GM21737 (cell line): ENCODE results near the gene DOCK7.
"Not testable (repeated sequence)": the region's sequence is repeated elsewhere in the genome, so short reads cannot be mapped to it uniquely, and the experiment has no call there.

ENCODE experiments used
- ATAC-seq: cut with Tn5 transposase; IDR thresholded peaks from one replicate; pipeline ENCODE4 v1.9.1; 2021; ENCODE audit warnings: mild to moderate bottlenecking, moderate library complexity; ENCODE audit not compliant: unreplicated experiment

DOCK7 gene, protein sequence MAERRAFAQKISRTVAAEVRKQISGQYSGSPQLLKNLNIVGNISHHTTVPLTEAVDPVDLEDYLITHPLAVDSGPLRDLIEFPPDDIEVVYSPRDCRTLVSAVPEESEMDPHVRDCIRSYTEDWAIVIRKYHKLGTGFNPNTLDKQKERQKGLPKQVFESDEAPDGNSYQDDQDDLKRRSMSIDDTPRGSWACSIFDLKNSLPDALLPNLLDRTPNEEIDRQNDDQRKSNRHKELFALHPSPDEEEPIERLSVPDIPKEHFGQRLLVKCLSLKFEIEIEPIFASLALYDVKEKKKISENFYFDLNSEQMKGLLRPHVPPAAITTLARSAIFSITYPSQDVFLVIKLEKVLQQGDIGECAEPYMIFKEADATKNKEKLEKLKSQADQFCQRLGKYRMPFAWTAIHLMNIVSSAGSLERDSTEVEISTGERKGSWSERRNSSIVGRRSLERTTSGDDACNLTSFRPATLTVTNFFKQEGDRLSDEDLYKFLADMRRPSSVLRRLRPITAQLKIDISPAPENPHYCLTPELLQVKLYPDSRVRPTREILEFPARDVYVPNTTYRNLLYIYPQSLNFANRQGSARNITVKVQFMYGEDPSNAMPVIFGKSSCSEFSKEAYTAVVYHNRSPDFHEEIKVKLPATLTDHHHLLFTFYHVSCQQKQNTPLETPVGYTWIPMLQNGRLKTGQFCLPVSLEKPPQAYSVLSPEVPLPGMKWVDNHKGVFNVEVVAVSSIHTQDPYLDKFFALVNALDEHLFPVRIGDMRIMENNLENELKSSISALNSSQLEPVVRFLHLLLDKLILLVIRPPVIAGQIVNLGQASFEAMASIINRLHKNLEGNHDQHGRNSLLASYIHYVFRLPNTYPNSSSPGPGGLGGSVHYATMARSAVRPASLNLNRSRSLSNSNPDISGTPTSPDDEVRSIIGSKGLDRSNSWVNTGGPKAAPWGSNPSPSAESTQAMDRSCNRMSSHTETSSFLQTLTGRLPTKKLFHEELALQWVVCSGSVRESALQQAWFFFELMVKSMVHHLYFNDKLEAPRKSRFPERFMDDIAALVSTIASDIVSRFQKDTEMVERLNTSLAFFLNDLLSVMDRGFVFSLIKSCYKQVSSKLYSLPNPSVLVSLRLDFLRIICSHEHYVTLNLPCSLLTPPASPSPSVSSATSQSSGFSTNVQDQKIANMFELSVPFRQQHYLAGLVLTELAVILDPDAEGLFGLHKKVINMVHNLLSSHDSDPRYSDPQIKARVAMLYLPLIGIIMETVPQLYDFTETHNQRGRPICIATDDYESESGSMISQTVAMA (N-terminal part only)

DNA sequence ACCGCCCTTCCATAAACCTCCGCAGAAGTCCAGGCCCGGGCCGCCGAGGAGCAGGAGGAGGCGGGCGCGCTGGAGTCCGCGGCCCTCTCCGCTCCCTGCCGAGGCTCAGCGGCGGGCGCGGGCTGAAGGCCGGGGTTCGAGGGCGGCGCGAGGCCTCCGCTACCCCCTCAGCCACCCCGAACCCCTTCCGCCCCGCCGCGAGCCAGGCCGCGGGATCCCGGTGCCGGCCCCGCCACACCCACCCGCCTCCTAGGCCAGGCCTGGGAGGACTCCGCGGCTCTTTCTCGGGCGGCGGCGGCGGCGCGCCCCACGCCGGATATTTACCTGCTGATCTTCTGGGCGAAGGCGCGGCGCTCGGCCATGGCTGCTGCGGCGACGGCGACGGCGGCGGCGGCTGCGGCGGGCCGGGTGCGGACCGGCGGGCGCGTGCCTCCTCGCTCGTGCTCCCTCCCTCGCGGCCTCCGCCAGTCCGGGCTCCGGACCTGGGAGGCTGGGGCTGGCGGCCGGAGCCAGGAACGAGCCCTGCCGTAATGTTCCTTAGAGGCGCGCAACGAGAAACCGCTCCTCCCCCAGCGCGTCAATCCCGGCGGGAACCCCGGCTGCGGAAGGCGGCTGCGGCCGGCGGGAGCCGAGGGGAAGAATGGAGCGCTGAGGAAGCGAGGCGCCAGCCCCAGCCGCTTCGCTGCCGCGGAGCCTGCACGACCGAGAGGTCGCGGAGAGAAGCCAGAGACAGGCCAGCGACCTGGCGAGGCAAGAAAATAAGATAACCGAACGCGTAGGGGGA, at the start of gene DOCK7:
DOCK7 (minus strand) TSS at position 484 of the 784 bp plus-strand sequence; CDS start at position 362, 122 bp downstream.
- peak; percentile 68 for ATAC-seq

DNA sequence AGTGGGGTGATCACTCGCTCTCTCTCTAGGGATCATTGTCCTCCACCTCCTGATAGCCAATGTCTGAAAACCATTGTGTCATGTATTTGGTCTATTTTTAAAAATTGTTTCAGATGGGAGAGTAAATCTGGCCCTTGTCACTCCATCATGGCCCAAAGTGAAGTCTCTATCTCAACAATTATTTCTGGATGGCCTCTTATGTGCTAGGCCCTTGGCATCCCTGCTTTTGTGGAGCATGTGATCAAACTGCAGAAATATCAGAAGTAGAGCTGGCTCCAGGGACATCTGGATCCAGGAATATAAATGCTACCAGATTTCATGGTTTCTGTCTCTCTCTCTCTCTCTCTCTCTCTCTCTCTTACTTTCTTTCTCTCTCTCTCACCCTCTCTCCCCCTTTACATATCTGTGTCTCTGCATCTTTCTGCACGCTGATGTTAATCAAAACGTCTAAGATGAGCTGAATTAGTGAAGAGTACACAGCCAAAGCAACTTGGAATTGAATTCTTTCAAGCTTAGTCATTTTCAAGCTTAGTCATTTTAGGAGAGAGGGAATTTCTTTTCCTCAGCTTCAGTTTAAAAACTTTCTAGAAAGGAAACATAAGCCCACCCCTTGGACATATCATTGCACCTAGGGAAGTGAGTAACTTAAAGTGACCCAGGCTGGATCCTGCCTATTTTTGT, 47.4 kb upstream of the DOCK7 start:
- ATAC-seq: no peak

DNA sequence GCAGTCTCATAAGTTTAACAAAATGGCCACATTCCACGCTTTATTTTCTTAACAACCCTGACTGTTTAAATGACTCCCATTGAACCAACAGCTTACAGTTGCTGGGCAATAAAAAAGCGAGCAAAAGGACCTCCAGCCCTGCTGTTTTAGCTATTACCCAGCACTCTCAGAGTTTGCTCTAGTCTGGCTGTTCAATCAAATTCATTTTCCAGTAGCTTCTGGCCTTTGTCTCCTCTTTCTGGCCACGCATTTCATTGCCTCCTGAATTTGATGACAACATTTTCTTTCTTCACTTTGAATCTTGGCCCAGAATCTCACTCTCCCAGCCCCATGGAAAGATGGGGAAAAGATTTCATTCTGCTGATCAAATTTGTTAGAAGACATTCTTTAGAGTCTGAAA, 44.1 kb upstream of the DOCK7 start:
- no peak for ATAC-seq

DNA sequence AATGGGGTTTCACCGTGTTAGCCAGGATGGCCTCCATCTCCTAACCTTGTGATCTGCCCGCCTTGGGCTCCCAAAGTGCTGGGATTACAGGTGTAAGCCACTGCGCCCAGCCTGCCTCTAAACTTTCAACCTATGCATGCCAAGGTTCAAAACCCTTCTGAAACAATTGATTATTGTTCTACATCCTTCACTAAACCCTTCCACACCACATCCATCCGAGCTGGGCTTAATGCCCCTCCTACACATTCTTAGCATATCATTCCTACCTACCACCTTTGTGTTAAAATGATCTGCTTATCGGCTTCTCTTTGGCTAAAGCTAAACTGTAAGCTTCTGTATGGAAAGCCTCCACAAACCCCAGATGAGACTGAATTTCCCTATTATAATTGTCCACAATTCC, 40.8 kb upstream of the DOCK7 start:
- no peak for ATAC-seq

DNA sequence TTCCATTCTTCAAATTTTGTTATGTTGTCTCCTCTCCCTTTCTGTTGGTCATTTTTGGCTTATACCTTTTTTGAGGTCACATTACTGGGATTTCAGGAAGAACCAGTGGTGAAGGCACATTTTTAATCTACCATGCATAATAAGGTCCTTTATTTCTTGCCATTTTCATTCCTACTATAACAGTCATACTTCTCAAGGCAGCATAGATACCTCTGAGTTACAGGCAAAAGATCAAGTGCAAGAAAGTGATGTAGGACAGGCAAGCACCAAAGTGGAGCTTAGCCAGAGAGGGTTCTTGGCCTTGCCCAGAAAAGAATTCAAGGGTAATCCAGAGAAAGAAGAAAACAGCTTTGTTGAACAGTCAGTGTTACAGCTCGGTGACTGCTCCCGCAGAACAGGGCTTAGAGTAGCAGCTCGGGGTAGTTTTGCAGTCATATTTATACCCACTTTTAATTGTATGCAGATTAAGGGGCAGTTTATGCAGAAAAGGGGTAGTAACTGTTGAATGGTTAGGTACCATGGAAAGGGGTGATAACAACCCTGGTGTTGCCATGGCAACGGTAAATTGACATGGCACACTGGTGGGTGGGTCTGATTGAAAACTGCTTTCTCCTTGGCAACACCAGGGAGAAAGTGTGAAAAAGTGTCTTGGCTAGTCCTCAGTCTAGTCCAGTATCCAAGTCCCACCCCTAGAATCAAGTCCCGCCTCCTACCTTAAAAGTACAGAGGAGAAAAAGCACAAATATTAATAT, 39.6 kb upstream of the DOCK7 start:
- no peak for ATAC-seq

DNA sequence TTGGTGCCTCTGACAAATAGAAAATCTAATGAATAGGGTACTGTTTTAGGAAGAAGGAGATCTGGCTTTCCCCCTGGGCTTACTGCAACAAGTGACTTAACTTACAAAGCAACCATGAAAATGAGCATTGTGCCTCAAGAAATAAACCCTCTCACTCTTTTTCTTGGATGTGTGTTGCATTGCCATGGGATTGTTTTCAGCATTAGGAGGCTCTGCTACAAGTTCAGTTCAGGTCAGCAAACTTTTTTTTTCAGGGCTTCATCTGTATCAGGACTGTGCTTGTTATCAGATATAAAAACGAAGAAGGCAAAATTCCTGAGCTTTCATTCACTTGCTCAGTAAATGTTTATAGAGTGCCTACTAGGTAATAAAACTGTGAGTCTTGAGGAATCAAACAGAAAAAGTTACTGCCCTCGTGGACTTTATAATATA, 37.8 kb upstream of the DOCK7 start:
- no peak for ATAC-seq

DNA sequence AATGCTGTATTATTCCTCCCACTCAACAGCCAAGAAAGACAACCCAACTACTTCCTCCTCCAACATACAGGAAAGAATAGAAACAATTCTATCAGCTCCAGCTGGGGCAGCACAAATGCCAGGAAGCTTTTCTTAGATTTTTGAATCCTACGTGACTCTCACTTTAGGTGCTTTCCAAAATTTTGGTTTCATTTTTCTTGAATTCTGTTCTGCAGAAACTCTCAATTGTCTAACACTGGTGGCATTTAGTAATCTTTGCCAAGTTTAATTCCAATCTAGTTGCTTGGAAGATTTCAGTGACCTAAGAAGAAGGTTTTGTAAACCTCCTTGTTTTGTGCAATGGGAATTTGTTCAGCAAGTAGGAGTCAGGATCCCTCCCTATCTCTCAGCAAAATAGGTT, 37.1 kb upstream of the DOCK7 start:
- ATAC-seq: no peak

DNA sequence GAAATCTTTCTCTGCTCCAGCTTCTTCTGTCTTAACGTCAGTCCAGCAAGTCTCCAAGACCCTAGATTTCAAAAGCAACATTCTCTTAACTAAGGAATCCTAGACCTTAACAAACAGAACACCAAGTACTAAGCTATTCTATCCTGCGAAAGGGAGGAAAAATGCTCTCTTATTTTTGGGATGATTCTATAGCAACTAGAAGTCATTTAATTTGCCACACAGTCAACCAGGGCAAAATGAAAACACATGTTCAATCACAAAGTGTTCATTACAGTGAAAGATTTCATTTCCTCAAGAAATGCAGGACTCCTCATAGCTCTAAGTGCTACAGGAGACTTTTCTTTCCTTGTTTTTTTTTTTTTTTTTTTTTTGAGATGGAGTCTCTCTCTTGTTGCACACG, 36.2 kb upstream of the DOCK7 start:
- no peak for ATAC-seq

DNA sequence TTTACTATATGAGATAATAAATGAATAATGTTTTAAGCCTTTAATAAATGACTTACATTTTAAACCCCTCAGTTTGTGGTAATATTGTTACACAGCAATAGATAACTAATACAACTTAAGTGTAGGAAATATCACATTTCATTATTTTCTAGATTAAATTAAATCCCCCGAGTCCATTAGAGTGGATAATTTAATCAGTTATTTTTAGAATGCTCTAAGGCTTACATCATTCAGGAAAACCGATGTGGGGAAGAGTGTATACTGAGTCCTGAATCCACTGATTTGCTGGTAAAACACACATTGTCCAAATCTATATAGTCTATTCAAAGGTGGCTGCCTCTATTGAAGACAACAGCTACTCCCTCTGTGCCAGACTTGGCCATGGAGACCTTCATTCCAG, 35.7 kb upstream of the DOCK7 start:
- ATAC-seq: no peak

DNA sequence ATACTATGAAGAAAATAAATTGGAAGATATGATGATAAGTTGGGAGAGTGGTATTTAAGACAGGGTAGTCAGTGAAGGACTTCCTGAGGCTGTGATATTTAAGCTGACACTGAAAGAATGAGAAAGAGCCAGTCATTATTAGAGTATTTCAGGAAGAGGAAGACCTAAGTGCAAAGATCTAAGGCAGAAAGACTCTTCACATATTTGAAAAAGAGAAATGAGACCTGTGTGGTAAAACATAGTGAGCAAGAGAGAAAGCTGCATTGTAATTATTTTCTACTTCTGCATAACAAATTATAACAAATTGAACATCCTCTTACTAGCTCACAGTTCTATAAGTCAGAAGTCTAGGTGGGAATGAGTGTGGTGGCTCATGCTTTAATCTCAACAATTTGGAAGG, 34.6 kb upstream of the DOCK7 start:
- peak; percentile 78 for ATAC-seq

DNA sequence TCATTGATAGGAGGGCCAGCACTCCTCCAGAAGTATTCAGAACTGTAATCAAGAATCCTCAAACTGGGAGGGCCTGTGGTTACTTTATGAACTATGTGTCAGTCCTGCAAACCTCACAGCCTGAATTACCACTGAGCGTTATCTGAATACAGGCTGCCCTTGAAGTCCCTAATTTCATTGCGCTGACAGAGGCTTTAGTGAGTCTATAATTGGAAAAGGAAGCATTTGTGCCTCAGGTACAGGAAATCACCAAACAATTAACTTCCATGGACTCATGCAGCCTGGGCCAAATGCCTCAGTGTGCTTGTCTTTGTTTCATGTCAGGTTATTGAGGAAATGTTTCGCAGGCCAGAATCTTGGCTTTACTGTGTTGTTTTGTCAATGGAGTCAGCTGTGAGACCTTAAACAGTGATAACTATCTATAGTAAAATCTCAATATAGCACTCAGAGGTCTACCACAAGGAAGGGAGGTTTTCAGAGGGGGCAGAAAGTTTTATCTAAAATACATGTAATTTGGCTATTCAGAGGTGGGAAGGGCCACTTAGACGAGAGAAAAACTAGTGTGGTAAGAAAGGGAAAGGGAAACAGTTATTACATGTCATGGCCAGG, 32.9 kb upstream of the DOCK7 start:
- no peak for ATAC-seq

DNA sequence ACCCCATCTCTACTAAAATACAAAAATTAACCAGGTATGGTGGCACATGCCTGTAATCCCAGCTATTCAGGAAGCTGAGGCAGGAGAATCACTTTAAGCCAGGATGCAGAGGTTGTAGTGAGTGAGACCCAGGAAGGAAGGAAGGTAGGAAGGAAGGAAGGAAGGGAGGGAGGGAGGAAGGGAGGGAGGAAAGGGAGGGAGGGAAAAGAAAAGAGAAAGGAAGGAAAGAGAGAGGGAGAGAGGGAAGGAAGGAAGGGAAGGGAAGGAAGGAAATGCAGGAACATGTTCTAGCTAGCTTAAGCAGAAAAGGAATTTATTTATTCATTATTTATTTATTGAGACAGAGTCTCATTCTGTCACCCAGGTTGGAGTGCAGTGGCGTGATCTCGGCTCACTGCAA, 30.2 kb upstream of the DOCK7 start:
- not testable (repeated sequence) for ATAC-seq

DNA sequence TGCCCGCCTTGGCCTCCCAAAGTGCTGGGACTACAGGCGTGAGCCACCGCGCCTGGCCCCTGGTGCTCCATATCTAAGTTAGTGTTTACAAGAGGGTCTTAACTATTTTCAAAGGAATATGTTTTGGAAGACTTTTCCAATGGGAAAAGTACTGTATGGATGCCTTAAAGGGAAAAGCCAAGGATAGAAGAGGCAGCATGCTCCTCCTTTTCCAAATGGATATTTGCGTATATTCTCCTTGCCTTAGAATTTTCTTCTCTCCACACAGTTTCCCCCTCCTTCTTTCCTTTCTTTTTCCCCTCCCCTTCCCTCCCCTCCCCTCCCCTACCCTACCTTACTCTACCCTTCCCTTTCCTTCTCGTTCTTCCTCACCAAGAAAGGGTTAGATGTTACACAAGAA, 29.3 kb upstream of the DOCK7 start:
- ATAC-seq: no peak

DNA sequence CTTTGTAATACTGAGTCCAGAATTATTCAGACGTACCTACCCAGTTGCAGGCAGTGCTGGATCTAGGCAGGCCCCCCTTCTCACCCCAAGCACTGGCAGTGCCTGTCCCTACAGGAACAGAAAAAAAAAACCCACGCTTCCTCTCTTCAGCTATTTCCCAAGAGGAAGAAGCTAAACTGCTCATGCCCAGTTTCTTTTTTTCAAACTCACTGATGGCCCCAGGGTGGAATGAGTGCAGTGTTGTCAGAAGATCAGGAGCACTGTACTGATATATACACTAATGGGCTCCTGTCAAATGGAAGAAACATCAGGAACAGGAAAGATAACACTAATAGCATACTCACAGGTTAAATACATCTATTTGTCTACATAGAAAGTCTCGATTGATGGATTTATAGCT, 28.2 kb upstream of the DOCK7 start:
- no peak for ATAC-seq

DNA sequence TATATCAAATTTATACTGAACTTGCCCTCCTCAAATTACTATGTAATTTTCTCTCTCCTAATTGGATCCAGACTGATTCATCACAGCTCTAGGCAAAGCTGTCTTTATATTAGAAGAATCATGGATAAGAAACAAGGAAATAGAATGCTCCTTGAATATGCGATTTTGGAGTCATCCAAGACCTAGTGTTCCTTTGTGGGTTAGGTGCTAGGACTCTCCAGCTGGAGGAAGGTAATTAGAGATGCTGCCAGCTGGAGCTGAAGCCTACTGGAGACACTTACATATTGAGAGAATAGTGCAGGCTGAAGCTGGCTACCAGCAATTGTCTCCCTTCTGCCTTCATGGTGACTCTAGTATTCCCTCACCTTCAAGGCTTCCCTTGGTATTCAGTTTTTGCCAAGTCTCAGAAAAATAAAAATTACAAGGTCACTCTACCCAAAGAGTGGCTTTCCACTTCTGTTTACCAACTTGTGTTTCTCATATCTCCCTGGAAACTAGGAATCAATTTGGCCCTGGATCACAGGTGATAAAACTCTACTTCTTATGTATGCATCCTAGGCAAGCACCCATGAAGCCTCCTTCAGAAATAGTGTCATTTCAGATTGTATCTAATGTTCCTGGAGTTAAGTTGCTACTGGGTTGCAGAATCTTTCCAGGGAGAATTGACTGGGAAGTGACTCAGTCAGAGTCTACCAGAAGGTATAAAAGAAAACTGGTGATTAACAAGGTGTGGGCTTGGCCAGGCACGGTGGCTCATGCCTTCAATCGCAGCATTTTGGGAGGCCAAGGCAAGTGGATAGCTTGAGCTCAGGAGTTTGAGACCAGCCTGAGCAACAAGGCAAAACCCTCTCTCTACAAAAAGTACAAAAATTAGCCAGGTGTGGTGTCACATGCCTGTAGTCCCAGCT, 24.4 kb upstream of the DOCK7 start:
- no peak for ATAC-seq

DNA sequence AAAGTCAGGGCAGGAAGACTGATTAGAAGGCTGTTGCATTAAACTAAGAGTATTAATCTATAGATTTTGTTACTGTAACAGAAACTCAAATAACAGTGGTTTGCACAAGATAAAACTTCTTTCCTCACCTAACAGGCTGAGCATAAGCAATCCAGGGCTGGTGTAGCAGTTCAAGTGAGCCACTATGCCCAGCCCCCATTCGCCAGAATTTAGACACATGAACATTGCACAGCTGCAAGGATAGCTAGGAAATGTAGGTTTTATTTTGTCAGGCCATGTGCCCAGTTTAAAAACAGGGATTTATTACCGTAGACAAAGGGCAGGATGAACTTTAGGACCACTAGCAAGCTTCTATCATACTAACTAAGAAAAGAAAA, 19.5 kb upstream of the DOCK7 start:
- no peak for ATAC-seq

DNA sequence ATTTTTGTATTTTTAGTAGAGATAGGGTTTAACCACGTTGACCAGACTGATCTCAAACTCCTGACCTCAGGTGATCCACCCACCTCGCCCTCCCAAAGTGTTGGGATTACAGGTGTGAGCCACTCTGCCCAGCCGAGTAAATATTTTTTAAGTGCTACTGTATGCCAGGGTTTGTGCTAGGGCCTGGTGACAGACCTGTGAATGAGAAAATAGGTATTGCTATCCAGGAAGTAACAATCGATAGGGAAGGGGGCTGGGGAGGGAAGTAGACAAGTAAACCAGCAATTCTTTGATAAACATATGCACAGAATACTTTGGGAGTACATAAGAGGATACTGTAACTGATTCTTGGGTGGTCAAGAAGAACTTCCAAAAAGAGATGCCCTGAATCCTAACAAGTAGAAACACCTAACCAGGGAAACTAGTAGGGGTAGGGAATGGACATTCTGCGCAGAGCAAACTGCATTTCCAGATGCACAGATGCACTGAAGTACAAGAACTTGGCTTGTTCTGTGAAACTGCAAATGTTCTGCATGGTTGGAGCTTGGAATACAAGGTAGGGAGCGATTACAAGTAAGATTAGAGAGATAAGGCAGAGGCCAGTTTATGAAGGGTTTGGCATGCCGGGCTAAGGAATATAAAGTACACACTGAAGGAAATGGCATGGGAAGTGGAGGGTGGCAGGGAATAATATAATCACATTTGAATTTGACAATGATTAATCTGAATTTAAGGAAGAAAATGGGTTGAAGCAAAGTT, 19.0 kb upstream of the DOCK7 start:
- no peak for ATAC-seq
